HG02588 (cell line): ENCODE measurements around the gene RUVBL2.

Source experiments
- ATAC-seq: cut with Tn5 transposase; IDR thresholded peaks from one replicate; pipeline ENCODE4 v1.9.1; 2021; ENCODE audit warnings: mild to moderate bottlenecking, moderate library complexity; ENCODE audit not compliant: unreplicated experiment

RUVBL2 gene

GRCh38 chr19:48993175-48994034 lies at the start of gene RUVBL2, which contains the start of gene GYS1:
TSS of gene RUVBL2 (plus strand) at chr19:48993887. CDS start at chr19:48993912, 25 bp downstream.
TSS of gene GYS1 (minus strand) at chr19:48993309. CDS start at chr19:48993112, 197 bp downstream.
- peak; percentile 84 for ATAC-seq

GRCh38 chr19:48945415-48945814 lies 48.3 kb upstream of the RUVBL2 start:
- no peak for ATAC-seq

GRCh38 chr19:48945817-48946216 lies 47.9 kb upstream of the RUVBL2 start:
- ATAC-seq = no peak

- ATAC-seq = no peak
These were observed 47.0 kb upstream of the RUVBL2 start for GRCh38 chr19:48946463-48947257.

GRCh38 chr19:48947258-48947542 lies 46.5 kb upstream of the RUVBL2 start:
- no peak for ATAC-seq

- no peak for ATAC-seq
These were observed 43.5 kb upstream of the RUVBL2 start for GRCh38 chr19:48950159-48950558.

GRCh38 chr19:48950830-48951519 lies 42.7 kb upstream of the RUVBL2 start:
- ATAC-seq = no peak

GRCh38 chr19:48953141-48953540 lies 40.5 kb upstream of the RUVBL2 start:
- ATAC-seq = no peak

- no peak for ATAC-seq
These were observed 39.6 kb upstream of the RUVBL2 start for GRCh38 chr19:48953990-48954594.

GRCh38 chr19:48954595-48955307 lies 38.9 kb upstream of the RUVBL2 start, which contains the start of gene BAX:
TSS of gene BAX (plus strand) at chr19:48954875. CDS start at chr19:48954929, 54 bp downstream.
- ATAC-seq = peak; percentile 77

GRCh38 chr19:48955308-48955958 lies 38.3 kb upstream of the RUVBL2 start:
- ATAC-seq = no peak

GRCh38 chr19:48958006-48958405 lies 35.7 kb upstream of the RUVBL2 start:
- no peak for ATAC-seq

GRCh38 chr19:48959341-48960239 lies 34.1 kb upstream of the RUVBL2 start:
- no peak for ATAC-seq

- no peak for ATAC-seq
These were observed 32.5 kb upstream of the RUVBL2 start for GRCh38 chr19:48961051-48961649.

- ATAC-seq = no peak
These were observed 32.0 kb upstream of the RUVBL2 start for GRCh38 chr19:48961673-48962028.

GRCh38 chr19:48962029-48962848 lies 31.4 kb upstream of the RUVBL2 start:
- no peak for ATAC-seq

- ATAC-seq = no peak
These were observed 30.9 kb upstream of the RUVBL2 start for GRCh38 chr19:48962849-48963165.
